ENCODE measurements around the gene RCAN3.
A peak's percentile ranks its signal among the peaks of the same experiment; 100 is the strongest.

Gene RCAN3

DNA sequence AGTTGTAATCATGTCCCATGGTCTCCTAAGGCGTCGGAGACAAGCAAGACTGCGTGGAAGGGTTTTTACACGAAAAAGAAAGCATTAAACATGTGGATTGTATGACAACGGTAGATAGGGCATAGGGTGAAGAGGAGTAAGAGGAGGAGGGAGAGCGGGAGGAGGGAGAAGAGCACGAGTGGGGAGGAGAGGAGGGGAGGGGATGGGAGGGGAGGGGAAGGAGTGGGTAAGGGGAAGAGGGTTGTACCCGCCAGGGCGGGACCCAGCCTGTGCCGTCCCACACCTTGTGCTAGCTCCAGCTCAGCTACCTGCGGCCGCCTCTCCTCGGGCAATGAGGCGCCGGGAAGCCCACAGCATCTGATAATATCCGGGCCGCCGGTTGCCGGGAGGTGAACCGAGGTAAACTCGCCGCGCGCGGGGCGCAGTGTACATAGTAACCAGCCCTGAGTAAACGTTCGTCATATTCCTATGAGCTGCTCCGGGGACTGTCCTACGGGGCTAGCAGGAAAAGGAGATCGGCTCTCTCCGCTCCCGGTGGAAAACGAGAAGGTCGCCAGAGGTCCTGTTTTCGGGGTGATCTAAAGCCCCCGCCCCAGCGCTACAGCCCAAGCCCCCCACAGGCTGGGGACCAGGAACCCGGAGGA, 449 bp upstream of the RCAN3 start:
- in situ Hi-C loops (cut with MboI; ENCODE audit: low pct_unique_long_range_greater_than_20kb, low sequenced_read_pairs, unreplicated experiment): no loop called here
- peak; percentile 70 for DNase-seq (ENCODE audit: low spot score)
- TF ChIP-seq, protein P1, sequence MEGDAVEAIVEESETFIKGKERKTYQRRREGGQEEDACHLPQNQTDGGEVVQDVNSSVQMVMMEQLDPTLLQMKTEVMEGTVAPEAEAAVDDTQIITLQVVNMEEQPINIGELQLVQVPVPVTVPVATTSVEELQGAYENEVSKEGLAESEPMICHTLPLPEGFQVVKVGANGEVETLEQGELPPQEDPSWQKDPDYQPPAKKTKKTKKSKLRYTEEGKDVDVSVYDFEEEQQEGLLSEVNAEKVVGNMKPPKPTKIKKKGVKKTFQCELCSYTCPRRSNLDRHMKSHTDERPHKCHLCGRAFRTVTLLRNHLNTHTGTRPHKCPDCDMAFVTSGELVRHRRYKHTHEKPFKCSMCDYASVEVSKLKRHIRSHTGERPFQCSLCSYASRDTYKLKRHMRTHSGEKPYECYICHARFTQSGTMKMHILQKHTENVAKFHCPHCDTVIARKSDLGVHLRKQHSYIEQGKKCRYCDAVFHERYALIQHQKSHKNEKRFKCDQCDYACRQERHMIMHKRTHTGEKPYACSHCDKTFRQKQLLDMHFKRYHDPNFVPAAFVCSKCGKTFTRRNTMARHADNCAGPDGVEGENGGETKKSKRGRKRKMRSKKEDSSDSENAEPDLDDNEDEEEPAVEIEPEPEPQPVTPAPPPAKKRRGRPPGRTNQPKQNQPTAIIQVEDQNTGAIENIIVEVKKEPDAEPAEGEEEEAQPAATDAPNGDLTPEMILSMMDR (IDR thresholded peaks at IDR 0.05; ENCODE audit: extremely low read depth, insufficient read depth, missing control alignments): no peak

DNA sequence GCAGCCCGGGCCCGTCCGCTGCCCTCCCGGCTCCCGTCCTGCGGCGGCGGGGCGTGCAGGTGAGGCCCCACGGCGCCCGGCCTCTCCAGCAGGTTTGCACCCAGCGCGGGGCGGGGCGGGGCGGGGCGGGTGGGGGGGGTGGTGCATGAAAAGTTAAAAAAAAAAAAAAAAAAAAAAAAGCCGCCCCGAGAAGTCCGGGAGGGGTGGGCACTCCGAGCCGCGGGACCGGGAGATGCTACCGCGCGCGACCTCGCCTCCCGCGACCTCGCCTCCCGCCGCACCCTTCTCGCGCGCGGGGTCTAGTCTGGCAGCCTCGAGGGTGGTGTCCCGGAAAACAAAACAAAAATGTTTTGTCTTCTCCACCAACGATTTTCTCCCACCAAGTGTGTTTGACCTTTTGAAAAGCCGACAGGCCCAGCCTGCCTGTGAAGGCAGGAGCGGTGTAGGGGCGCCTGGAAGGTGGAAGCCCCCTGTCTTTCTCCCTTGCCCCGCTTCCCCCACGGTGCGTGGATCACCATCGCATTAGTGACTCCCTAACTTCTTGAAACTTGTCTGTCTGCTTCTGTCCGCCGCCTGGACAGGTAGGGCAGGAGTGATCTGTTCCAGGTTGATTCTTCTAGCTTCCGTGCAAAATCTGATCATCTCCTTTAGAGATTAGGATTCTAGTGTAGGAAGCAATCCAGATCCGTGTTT, 569 bp downstream of the RCAN3 start:
- no peak for DNase-seq (ENCODE audit: low spot score)
- in situ Hi-C loops (cut with MboI; ENCODE audit: low pct_unique_long_range_greater_than_20kb, low sequenced_read_pairs, unreplicated experiment): no loop called here
- TF ChIP-seq, protein P1 (IDR thresholded peaks at IDR 0.05; ENCODE audit: extremely low read depth, insufficient read depth, missing control alignments): no peak

DNA sequence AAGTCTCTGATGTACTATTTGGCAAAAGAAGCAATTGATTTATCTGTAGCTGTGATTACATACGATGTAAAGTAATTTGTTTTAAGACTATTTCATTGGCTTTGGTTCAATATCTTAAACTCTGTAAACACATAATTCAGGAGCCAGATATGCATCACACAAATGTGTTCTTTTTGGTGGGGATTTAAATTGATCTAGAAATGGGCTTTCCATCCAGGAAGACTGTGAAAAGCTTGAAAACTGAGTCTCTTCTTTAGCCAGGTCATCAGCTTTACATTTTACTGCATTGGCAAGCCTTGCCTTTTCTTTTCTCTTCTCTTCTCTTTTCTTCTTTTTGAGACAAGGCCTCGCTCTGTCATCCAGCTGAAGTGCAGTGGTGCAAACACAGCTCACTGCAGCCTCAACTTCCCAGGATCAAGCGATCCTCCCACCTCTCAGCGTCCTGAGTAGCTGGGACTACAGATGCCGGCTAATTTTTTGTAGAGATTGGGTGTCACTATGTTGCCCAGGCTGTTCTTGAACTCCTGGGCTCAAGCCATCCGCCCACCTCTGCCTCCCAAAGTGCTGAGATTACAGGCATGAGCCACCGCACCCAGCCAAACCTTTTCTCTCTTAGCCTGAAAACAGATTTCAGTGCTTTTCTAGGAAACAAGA, 1.4 kb downstream of the RCAN3 start:
- TF ChIP-seq, protein P1 (IDR thresholded peaks at IDR 0.05; ENCODE audit: extremely low read depth, insufficient read depth, missing control alignments): no peak
- no peak for DNase-seq (ENCODE audit: low spot score)
- in situ Hi-C loops (cut with MboI; ENCODE audit: low pct_unique_long_range_greater_than_20kb, low sequenced_read_pairs, unreplicated experiment): no loop called here

DNA sequence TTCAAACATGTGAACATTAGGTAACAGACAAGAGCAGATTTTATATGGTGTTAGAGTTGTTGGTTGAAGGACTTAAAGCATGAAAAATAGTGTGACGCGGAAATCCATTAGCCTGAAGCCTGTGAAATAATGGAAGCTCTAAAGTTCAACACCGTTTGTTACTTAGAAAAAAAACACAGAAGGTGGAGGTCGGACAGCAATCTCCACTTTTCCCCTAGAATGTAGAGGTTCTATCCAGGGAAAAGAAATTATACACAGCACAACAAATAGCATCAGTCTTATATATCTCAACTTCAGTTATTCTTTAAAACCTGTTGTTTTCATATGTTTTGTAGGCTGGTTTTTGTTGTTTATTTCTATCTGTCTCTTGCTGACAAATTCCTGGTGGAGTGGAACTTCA, 1.9 kb downstream of the RCAN3 start:
- in situ Hi-C loops (cut with MboI; ENCODE audit: low pct_unique_long_range_greater_than_20kb, low sequenced_read_pairs, unreplicated experiment): no loop called here

DNA sequence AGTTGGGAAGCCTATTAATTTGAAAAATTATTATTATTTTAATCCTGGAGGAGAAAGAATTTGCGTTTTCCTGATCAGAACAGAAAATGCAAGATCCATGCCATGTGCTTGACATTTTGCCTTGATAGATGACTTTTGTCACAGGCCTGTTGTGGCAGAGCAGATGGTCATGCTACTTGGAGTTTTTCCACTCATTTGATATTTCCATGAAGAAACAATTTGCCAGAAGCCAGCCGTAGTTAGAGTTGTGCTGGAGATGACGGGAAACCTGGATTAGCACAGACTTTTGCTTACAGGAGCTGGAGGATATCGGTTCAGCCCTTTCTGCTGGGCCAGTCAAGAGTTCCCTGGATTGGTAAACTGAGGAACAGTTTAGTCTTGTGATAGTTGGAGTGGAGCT, 3.2 kb downstream of the RCAN3 start:
- DNase-seq (ENCODE audit: low spot score): no peak
- TF ChIP-seq, protein P1 (IDR thresholded peaks at IDR 0.05; ENCODE audit: extremely low read depth, insufficient read depth, missing control alignments): no peak
- in situ Hi-C loops (cut with MboI; ENCODE audit: low pct_unique_long_range_greater_than_20kb, low sequenced_read_pairs, unreplicated experiment): no loop called here

More for the DNA sequence above, 1.9 kb downstream of the RCAN3 start:
- TF ChIP-seq, protein P1 (IDR thresholded peaks at IDR 0.05; ENCODE audit: extremely low read depth, insufficient read depth, missing control alignments): no peak
- no peak for DNase-seq (ENCODE audit: low spot score)

DNA sequence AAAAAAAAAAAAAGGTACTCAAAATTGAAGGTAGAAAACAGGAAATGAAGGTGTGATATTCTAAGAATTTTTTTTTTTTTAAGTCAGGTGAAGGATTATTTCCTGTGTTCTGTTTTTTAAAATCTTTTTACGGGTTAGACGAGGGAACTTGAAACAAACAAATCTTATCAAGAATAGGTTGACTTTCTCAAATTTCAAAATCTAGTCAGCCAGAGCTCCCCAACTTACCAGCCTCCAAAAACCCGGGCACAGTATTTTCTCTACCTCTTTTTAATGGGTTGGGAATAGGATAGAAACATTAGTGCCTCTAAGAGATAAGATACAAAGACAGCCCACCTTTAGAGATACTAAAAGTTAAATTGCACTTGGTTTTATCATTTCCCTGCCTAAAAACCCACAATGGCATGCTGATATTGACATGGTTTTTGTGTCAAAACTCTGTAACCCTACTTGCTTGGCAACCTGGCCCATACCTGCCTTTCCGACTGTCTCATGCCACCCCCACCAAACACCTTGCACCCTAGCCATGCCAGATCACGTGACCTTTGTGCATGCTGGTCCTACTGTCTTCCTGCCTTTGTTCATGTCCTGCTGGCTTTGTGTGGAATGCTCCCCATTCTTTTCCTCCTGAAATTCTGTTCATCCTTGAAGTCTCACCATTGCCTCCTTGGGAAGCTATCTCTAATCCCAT, 4.2 kb downstream of the RCAN3 start:
- in situ Hi-C loops (cut with MboI; ENCODE audit: low pct_unique_long_range_greater_than_20kb, low sequenced_read_pairs, unreplicated experiment): no loop called here
- DNase-seq (ENCODE audit: low spot score): no peak

More for the DNA sequence above, 4.2 kb downstream of the RCAN3 start:
- TF ChIP-seq, protein P1 (IDR thresholded peaks at IDR 0.05; ENCODE audit: extremely low read depth, insufficient read depth, missing control alignments): no peak
